Stimulated activated CD8-positive, alpha-beta memory T cell treated with anti-CD3 and anti-CD28 coated beads, Interleukin-12 subunit alpha, Interleukin-12 subunit beta, amount 100 ng/mL, for 4 hours (primary cell): ENCODE results near the gene DCAKD.
"Not testable (repeated sequence)": the region's sequence is repeated elsewhere in the genome, so short reads cannot be mapped to it uniquely, and the experiment has no call there.

Source experiments
- DNase-seq: peaks from one replicate; pipeline ENCODE4 v3.0.0-alpha.2; 2020; ENCODE audit warnings: low read depth

DCAKD gene

GRCh38 chr17:45063198-45063597 is 11.8 kb upstream of the DCAKD start:
- no peak for DNase-seq

GRCh38 chr17:45061606-45062205 is 10.3 kb upstream of the DCAKD start:
- DNase-seq: no peak

- DNase-seq: peak; percentile 87
Measured at GRCh38 chr17:45060797-45061605, 9.6 kb upstream of the DCAKD start, which contains the start of gene NMT1. Gene NMT1, plus strand, starts transcription at chr17:45061317. Its CDS starts 13 bp downstream, at chr17:45061330.

GRCh38 chr17:45060382-45060796 is 9.0 kb upstream of the DCAKD start:
- DNase-seq: no peak

- no peak for DNase-seq
Measured at GRCh38 chr17:45052052-45052772, 780 bp upstream of the DCAKD start.

- not testable (repeated sequence) for DNase-seq
Measured at GRCh38 chr17:45051720-45052051, 254 bp upstream of the DCAKD start.

- peak; percentile 21 for DNase-seq
Measured at GRCh38 chr17:45050481-45051059, 862 bp downstream of the DCAKD start.

- no peak for DNase-seq
Measured at GRCh38 chr17:45048795-45049563, 2.5 kb downstream of the DCAKD start.

- DNase-seq: no peak
Measured at GRCh38 chr17:45046537-45047125, 4.8 kb downstream of the DCAKD start.

- no peak for DNase-seq
Measured at GRCh38 chr17:45043813-45044540, 7.5 kb downstream of the DCAKD start.

- DNase-seq: no peak
Measured at GRCh38 chr17:45042346-45043120, 8.9 kb downstream of the DCAKD start.

- DNase-seq: no peak
Measured at GRCh38 chr17:45040459-45040858, 11.0 kb downstream of the DCAKD start.

- DNase-seq: no peak
Measured at GRCh38 chr17:45038728-45039634, 12.5 kb downstream of the DCAKD start.

- DNase-seq: no peak
Measured at GRCh38 chr17:45036691-45037090, 14.7 kb downstream of the DCAKD start.

- no peak for DNase-seq
Measured at GRCh38 chr17:45035848-45036247, 15.6 kb downstream of the DCAKD start.

- no peak for DNase-seq
Measured at GRCh38 chr17:45034599-45034998, 16.8 kb downstream of the DCAKD start.

- no peak for DNase-seq
Measured at GRCh38 chr17:45032174-45032541, 19.3 kb downstream of the DCAKD start.

GRCh38 chr17:45031231-45032173 is 19.9 kb downstream of the DCAKD start:
- DNase-seq: no peak
